IPS DF 6.9 (cell line): ENCODE data around the gene TCF7L1.

Experiments used
- DNase-seq: peaks from one replicate; pipeline ENCODE4 v3.0.0-alpha.2; 2013; ENCODE audit warnings: low read depth, low spot score
- H3K27ac ChIP-seq: one replicate; pipeline ENCODE4 v1.5.1; 2013; ENCODE audit warnings: low read length, control low read depth
- H3K27me3 ChIP-seq: 2 replicates; pipeline ENCODE4 v1.6.1; 2013; ENCODE audit warnings: mild to moderate bottlenecking, low read length; ENCODE audit not compliant: control insufficient read depth, insufficient read depth
- H3K36me3 ChIP-seq: 2 replicates; pipeline ENCODE4 v1.6.1; 2013; ENCODE audit warnings: low read length; ENCODE audit not compliant: control insufficient read depth, insufficient read depth
- H3K4me1 ChIP-seq: 2 replicates; pipeline ENCODE4 v1.6.1; 2013; ENCODE audit warnings: low read length; ENCODE audit not compliant: control insufficient read depth, insufficient read depth
- H3K4me3 ChIP-seq: 2 replicates; pipeline ENCODE4 v1.5.1; 2013; ENCODE audit warnings: mild to moderate bottlenecking, low read length
- H3K9me3 ChIP-seq: 2 replicates; pipeline ENCODE4 v1.6.1; 2013; ENCODE audit warnings: low read length, inconsistent platforms; ENCODE audit not compliant: control insufficient read depth, insufficient read depth
- WGBS: extraction: QIAGEN DNeasy Blood & Tissue Kit; methylation state at CpG from one replicate; pipeline ENCODE4 v1.1.7; 2013; ENCODE audit warnings: mixed read lengths, missing lambda C conversion rate; ENCODE audit not compliant: insufficient read length, insufficient coverage; 5-methylcytosine and 5-hydroxymethylcytosine counted together

The TCF7L1 gene

GRCh38 chr2:85216927-85217326 lies 83.7 kb downstream of the TCF7L1 start:
- Histone ChIP-seq H3K4me3 (no peak overlapping the region), H3K36me3 (no peaks in the 10 kb centered on the region), H3K4me1 (peaks cover 19% of the 10 kb centered on the region), H3K27ac (no peak overlapping the region), H3K9me3 (no peaks in the 10 kb centered on the region), H3K27me3 (no peaks in the 10 kb centered on the region)
- no peak for DNase-seq
- no CpG with 5 or more reads among the region's 4 CpGs for WGBS

GRCh38 chr2:85221067-85221691 lies 88.0 kb downstream of the TCF7L1 start:
- Histone ChIP-seq H3K36me3 (no peaks in the 10 kb centered on the region), H3K27me3 (no peaks in the 10 kb centered on the region), H3K27ac (no peak overlapping the region), H3K9me3 (no peaks in the 10 kb centered on the region), H3K4me1 (peaks cover 6% of the 10 kb centered on the region), H3K4me3 (no peak overlapping the region)
- DNase-seq, result no peak
- WGBS, result no CpG with 5 or more reads among the region's 8 CpGs

GRCh38 chr2:85222792-85223191 lies 89.6 kb downstream of the TCF7L1 start:
- no peaks in the 10 kb centered on the region for H3K27me3 ChIP-seq
- H3K27ac ChIP-seq, result no peak overlapping the region
- H3K4me1 ChIP-seq, result no peaks in the 10 kb centered on the region
- H3K36me3 ChIP-seq, result no peaks in the 10 kb centered on the region
- WGBS, result no CpG with 5 or more reads among the region's 3 CpGs
- H3K4me3 ChIP-seq, result no peak overlapping the region
- H3K9me3 ChIP-seq, result no peaks in the 10 kb centered on the region
- DNase-seq, result no peak

GRCh38 chr2:85226783-85227182 lies 93.6 kb downstream of the TCF7L1 start:
- Histone ChIP-seq H3K4me3 (no peak overlapping the region), H3K9me3 (no peaks in the 10 kb centered on the region), H3K4me1 (peaks cover 12% of the 10 kb centered on the region), H3K36me3 (no peaks in the 10 kb centered on the region), H3K27me3 (no peaks in the 10 kb centered on the region), H3K27ac (no peak overlapping the region)
- no CpG with 5 or more reads among the region's 8 CpGs for WGBS
- no peak for DNase-seq

GRCh38 chr2:85230679-85231467 lies 97.7 kb downstream of the TCF7L1 start:
- no peak for DNase-seq
- peaks cover 16% of the 10 kb centered on the region for H3K4me1 ChIP-seq
- WGBS, result no CpG with 5 or more reads among the region's 10 CpGs
- no peaks in the 10 kb centered on the region for H3K36me3 ChIP-seq
- H3K9me3 ChIP-seq, result no peaks in the 10 kb centered on the region
- no peak overlapping the region for H3K27ac ChIP-seq
- H3K27me3 ChIP-seq, result no peaks in the 10 kb centered on the region
- no peak overlapping the region for H3K4me3 ChIP-seq

GRCh38 chr2:85231468-85231805 lies 98.2 kb downstream of the TCF7L1 start:
- Histone ChIP-seq H3K27ac (no peak overlapping the region), H3K9me3 (no peaks in the 10 kb centered on the region), H3K36me3 (no peaks in the 10 kb centered on the region), H3K4me3 (no peak overlapping the region), H3K27me3 (no peaks in the 10 kb centered on the region), H3K4me1 (peaks cover 16% of the 10 kb centered on the region)
- DNase-seq, result no peak
- WGBS, result no CpG with 5 or more reads among the region's 6 CpGs

GRCh38 chr2:85231952-85232351 lies 98.8 kb downstream of the TCF7L1 start:
- DNase-seq, result no peak
- H3K36me3 ChIP-seq, result no peaks in the 10 kb centered on the region
- WGBS, result no CpG with 5 or more reads among the region's 10 CpGs
- H3K27ac ChIP-seq, result no peak overlapping the region
- H3K4me1 ChIP-seq, result peaks cover 19% of the 10 kb centered on the region
- no peak overlapping the region for H3K4me3 ChIP-seq
- H3K27me3 ChIP-seq, result no peaks in the 10 kb centered on the region
- no peaks in the 10 kb centered on the region for H3K9me3 ChIP-seq

- no CpG with 5 or more reads among the region's 2 CpGs for WGBS
- no peak for DNase-seq
- H3K4me1 ChIP-seq, result peaks cover 25% of the 10 kb centered on the region
- H3K27ac ChIP-seq, result no peak overlapping the region
- H3K27me3 ChIP-seq, result no peaks in the 10 kb centered on the region
- no peaks in the 10 kb centered on the region for H3K36me3 ChIP-seq
- no peak overlapping the region for H3K4me3 ChIP-seq
- H3K9me3 ChIP-seq, result no peaks in the 10 kb centered on the region
Measured at GRCh38 chr2:85234868-85235267, 101.7 kb downstream of the TCF7L1 start.

GRCh38 chr2:85235281-85235680 lies 102.1 kb downstream of the TCF7L1 start:
- no CpG with 5 or more reads among the region's 5 CpGs for WGBS
- Histone ChIP-seq H3K36me3 (no peaks in the 10 kb centered on the region), H3K4me1 (peaks cover 25% of the 10 kb centered on the region), H3K27me3 (no peaks in the 10 kb centered on the region), H3K9me3 (no peaks in the 10 kb centered on the region), H3K4me3 (no peak overlapping the region), H3K27ac (no peak overlapping the region)
- no peak for DNase-seq

GRCh38 chr2:85236084-85236483 lies 102.9 kb downstream of the TCF7L1 start:
- no peak for DNase-seq
- no peak overlapping the region for H3K4me3 ChIP-seq
- no CpG with 5 or more reads among the region's 3 CpGs for WGBS
- no peaks in the 10 kb centered on the region for H3K9me3 ChIP-seq
- H3K27ac ChIP-seq, result no peak overlapping the region
- H3K27me3 ChIP-seq, result no peaks in the 10 kb centered on the region
- H3K36me3 ChIP-seq, result no peaks in the 10 kb centered on the region
- H3K4me1 ChIP-seq, result peaks cover 20% of the 10 kb centered on the region
